RWPE2 (cell line): ENCODE results near the gene ICAM2.

ENCODE experiments used
- ATAC-seq: fragments of 200-7000 bp; cut with Tn5 transposase; 3 replicates; pipeline ENCODE4 v1.9.1; 2021; ENCODE audit warnings: low read depth
- DNase-seq: peaks from one replicate; pipeline ENCODE4 v3.0.0-alpha.2; 2020; ENCODE audit warnings: low spot score
- H3K27ac ChIP-seq: fragments of 450-650 bp; 2 replicates; pipeline ENCODE4 v1.5.1; 2017; ENCODE audit warnings: mild to moderate bottlenecking; ENCODE audit not compliant: poor library complexity, severe bottlenecking
- H3K27me3 ChIP-seq: fragments of 250-450 bp; sonication (Bioruptor Pico); 2 replicates; pipeline ENCODE4 v1.5.1; 2021; ENCODE audit warnings: mild to moderate bottlenecking, moderate library complexity; ENCODE audit not compliant: insufficient read depth, poor library complexity, severe bottlenecking
- H3K36me3 ChIP-seq: fragments of 250-450 bp; sonication (Bioruptor Pico); 2 replicates; pipeline ENCODE4 v1.5.1; 2020; ENCODE audit warnings: low read depth, mild to moderate bottlenecking, moderate library complexity
- H3K4me1 ChIP-seq: fragments of 250-450 bp; sonication (Bioruptor Pico); 2 replicates; pipeline ENCODE4 v1.5.1; 2021; ENCODE audit warnings: mild to moderate bottlenecking, moderate library complexity; ENCODE audit not compliant: insufficient read depth, poor library complexity, severe bottlenecking
- H3K4me3 ChIP-seq: fragments of 250-450 bp; sonication (Bioruptor Pico); 2 replicates; pipeline ENCODE4 v1.5.1; 2021; ENCODE audit warnings: mild to moderate bottlenecking, moderate library complexity; ENCODE audit not compliant: severe bottlenecking
- H3K9me3 ChIP-seq: fragments of 250-450 bp; sonication (Bioruptor Pico); 2 replicates; pipeline ENCODE4 v1.5.1; 2021; ENCODE audit warnings: mild to moderate bottlenecking, moderate library complexity; ENCODE audit not compliant: severe bottlenecking
- CTCF ChIP-seq: fragments of 450-650 bp; IDR thresholded peaks from one replicate; pipeline ENCODE4 v1.5.1; 2017; ENCODE audit warnings: mild to moderate bottlenecking, moderate library complexity; ENCODE audit not compliant: poor library complexity, severe bottlenecking

Gene ICAM2

GRCh38 chr17:64055183-64056142, 35.0 kb upstream of the ICAM2 start:
- Histone ChIP-seq H3K9me3 (no peaks in the 10 kb centered on the region), H3K27me3 (no peaks in the 10 kb centered on the region), H3K4me1 (no peaks in the 10 kb centered on the region), H3K4me3 (no peak overlapping the region), H3K27ac (no peak overlapping the region), H3K36me3 (peaks cover 5% of the 10 kb centered on the region; the same call in 1 of the 2 replicates)
- TF ChIP-seq CTCF: no peak
- DNase-seq (no peak), ATAC-seq (no peak)

GRCh38 chr17:64054304-64054703, 33.9 kb upstream of the ICAM2 start:
- Histone ChIP-seq H3K9me3 (no peaks in the 10 kb centered on the region), H3K4me3 (no peak overlapping the region), H3K4me1 (no peaks in the 10 kb centered on the region), H3K36me3 (peaks cover 5% of the 10 kb centered on the region; the same call in 1 of the 2 replicates), H3K27me3 (no peaks in the 10 kb centered on the region), H3K27ac (no peak overlapping the region)
- no peak for ATAC-seq
- DNase-seq: no peak
- no peak for TF ChIP-seq CTCF

- Histone ChIP-seq H3K27me3 (no peaks in the 10 kb centered on the region), H3K4me1 (no peaks in the 10 kb centered on the region), H3K36me3 (peaks cover 7% of the 10 kb centered on the region), H3K27ac (no peak overlapping the region), H3K4me3 (no peak overlapping the region), H3K9me3 (no peaks in the 10 kb centered on the region)
- no peak for DNase-seq
- ATAC-seq: no peak
- no peak for TF ChIP-seq CTCF
These were observed 32.7 kb upstream of the ICAM2 start for GRCh38 chr17:64053101-64053500.

- no peak for TF ChIP-seq CTCF
- H3K4me1 ChIP-seq: no peaks in the 10 kb centered on the region
- no peaks in the 10 kb centered on the region for H3K27me3 ChIP-seq
- peaks cover 20% of the 10 kb centered on the region for H3K36me3 ChIP-seq
- H3K4me3 ChIP-seq: no peak overlapping the region
- no peak for DNase-seq
- ATAC-seq: no peak
- H3K9me3 ChIP-seq: no peaks in the 10 kb centered on the region
- no peak overlapping the region for H3K27ac ChIP-seq
These were observed 30.7 kb upstream of the ICAM2 start for GRCh38 chr17:64051153-64051552.

- no peak for DNase-seq
- Histone ChIP-seq H3K36me3 (peaks cover 25% of the 10 kb centered on the region), H3K4me3 (no peak overlapping the region), H3K27ac (no peak overlapping the region), H3K27me3 (no peaks in the 10 kb centered on the region), H3K4me1 (no peaks in the 10 kb centered on the region), H3K9me3 (no peaks in the 10 kb centered on the region)
- TF ChIP-seq CTCF: no peak
- ATAC-seq: no peak
These were observed 28.4 kb upstream of the ICAM2 start for GRCh38 chr17:64048805-64049204.
